Fibroblast of lung (primary cell): ENCODE data around the gene PRPSAP2. TPM values are rescaled to one million over a fixed set of nuclear protein-coding genes. Genes with fewer than 3 reads are reported as not detected.
"Not testable (repeated sequence)": the region's sequence is repeated elsewhere in the genome, so short reads cannot be mapped to it uniquely, and the experiment has no call there.

Experiments used
- DNase-seq, 2 donors: peaks; one replicate each; pipeline versions ENCODE4 v3.0.0 to v3.0.0-alpha.2; 2010; ENCODE audit warnings: low read depth in 2 of 2
- H2AFZ ChIP-seq: 2 replicates; pipeline ENCODE4 v1.5.1; 2012; ENCODE audit warnings: low read length, control low read depth, inconsistent platforms
- H3K27ac ChIP-seq: 2 replicates; pipeline ENCODE4 v1.5.1; 2011; ENCODE audit warnings: low read length, control low read depth; ENCODE audit not compliant: insufficient read depth
- H3K27me3 ChIP-seq: 2 replicates; pipeline ENCODE4 v1.5.1; 2011; ENCODE audit warnings: mild to moderate bottlenecking, low read length; ENCODE audit not compliant: control insufficient read depth, insufficient read depth
- H3K36me3 ChIP-seq: 2 replicates; pipeline ENCODE4 v1.5.1; 2011; ENCODE audit warnings: low read length; ENCODE audit not compliant: control insufficient read depth, insufficient read depth
- H3K4me1 ChIP-seq: 2 replicates; pipeline ENCODE4 v1.5.1; 2011; ENCODE audit warnings: low read length; ENCODE audit not compliant: control insufficient read depth, insufficient read depth; ENCODE audit errors: extremely low read depth
- H3K4me2 ChIP-seq: 2 replicates; pipeline ENCODE4 v1.5.1; 2011; ENCODE audit warnings: low read length, control low read depth; ENCODE audit not compliant: insufficient read depth; ENCODE audit errors: extremely low read depth
- H3K4me3 ChIP-seq, 4 experiments: fragments of 200-600 bp in 1 of 4; sonication (generic) in 1 of 4; replicated peaks in 1 of 4; 2 replicates each; pipeline ENCODE4 v1.5.1; 2011 to 2016; ENCODE audit warnings: low read length in 4 of 4, low read depth in 3 of 4, mild to moderate bottlenecking in 3 of 4, control low read depth in 2 of 4, inconsistent platforms in 1 of 4, mixed read lengths in 1 of 4; ENCODE audit not compliant: insufficient read depth in 1 of 4; ENCODE audit errors: control extremely low read depth in 1 of 4
- H3K79me2 ChIP-seq: 2 replicates; pipeline ENCODE4 v1.5.1; 2012; ENCODE audit warnings: mild to moderate bottlenecking, low read length, inconsistent platforms; ENCODE audit not compliant: control insufficient read depth, insufficient read depth
- H3K9ac ChIP-seq: 2 replicates; pipeline ENCODE4 v1.5.1; 2011; ENCODE audit warnings: mild to moderate bottlenecking, low read length, control low read depth; ENCODE audit not compliant: insufficient read depth
- H3K9me3 ChIP-seq: 2 replicates; pipeline ENCODE4 v1.5.1; 2012; ENCODE audit warnings: low read depth, low read length; ENCODE audit not compliant: control insufficient read depth, insufficient read depth
- H4K20me1 ChIP-seq: 2 replicates; pipeline ENCODE4 v1.5.1; 2011; ENCODE audit warnings: low read length; ENCODE audit not compliant: control insufficient read depth, insufficient read depth; ENCODE audit errors: extremely low read depth
- CTCF ChIP-seq, 2 donors: IDR thresholded peaks in 1 of 2; conservative IDR thresholded peaks in 1 of 2; 1 replicate in 1 of 2; 2 replicates in 1 of 2; pipeline ENCODE4 v1.5.1; 2011 to 2012; ENCODE audit warnings: low read length in 2 of 2, control low read depth in 1 of 2, inconsistent platforms in 1 of 2, low read depth in 1 of 2, mild to moderate bottlenecking in 1 of 2
- EZH2 ChIP-seq: IDR thresholded peaks from 2 replicates; pipeline ENCODE4 v1.5.1; 2012; ENCODE audit warnings: low read length, control low read depth, mild to moderate bottlenecking; ENCODE audit errors: missing control alignments
- polyA plus RNA-seq, 2 donors: library from polyadenylated mRNA; depleted of rRNA in 1 of 2; stranded (reverse) in 1 of 2; unstranded in 1 of 2; fragments of >200 nt; gene quantifications; 2 replicates each; pipeline ENCODE4 v1.2.1, GENCODE V29; 2011 to 2012; ENCODE audit warnings: missing spikeins in 1 of 2
- total RNA-seq: library from RNA; depleted of rRNA; stranded (reverse); fragments of >200 nt; gene quantifications from 2 replicates; pipeline ENCODE4 v1.2.1, GENCODE V29; 2014

PRPSAP2 gene
- total and polyA plus RNA-seq, 2 donors (not counting 1 experiment from before 2014, with no cell fraction given), result 23.1 to 47.4 TPM

GRCh38 chr17:18860161-18860972, 2.4 kb downstream of the PRPSAP2 start:
- peak in 1 of 2 donors; percentile 26 for DNase-seq

GRCh38 chr17:18862011-18862410, 4.1 kb downstream of the PRPSAP2 start:
- no peaks in the 10 kb centered on the region for H4K20me1 ChIP-seq
- no peak for DNase-seq
- TF ChIP-seq EZH2 (no peak), CTCF (conservative IDR thresholded peaks at IDR 0.05 in 1 of 2, IDR thresholded peaks at IDR 0.05 in 1 of 2; ENCODE audit: low read depth in 1 of 2, low read length in 2 of 2) (no peak)

More at GRCh38 chr17:18860161-18860972, 2.4 kb downstream of the PRPSAP2 start:
- H2AFZ ChIP-seq, result no peak overlapping the region
- H3K4me1 ChIP-seq, result peaks cover 2% of the 10 kb centered on the region
- H3K79me2 ChIP-seq, result peaks cover 13% of the 10 kb centered on the region
- H3K36me3 ChIP-seq, result no peaks in the 10 kb centered on the region
- H3K27ac ChIP-seq, result no peak overlapping the region
- no peak overlapping the region for H3K4me2 ChIP-seq
- no peaks in the 10 kb centered on the region for H3K9me3 ChIP-seq
- H3K27me3 ChIP-seq, result no peaks in the 10 kb centered on the region
- no peaks in the 10 kb centered on the region for H4K20me1 ChIP-seq
- TF ChIP-seq CTCF (conservative IDR thresholded peaks at IDR 0.05 in 1 of 2, IDR thresholded peaks at IDR 0.05 in 1 of 2; ENCODE audit: low read depth in 1 of 2, low read length in 2 of 2) (no peak), EZH2 (no peak)
- H3K9ac ChIP-seq, result no peak overlapping the region
- H3K4me3 ChIP-seq, result no peak overlapping the region

GRCh38 chr17:18864996-18865395, 7.1 kb downstream of the PRPSAP2 start:
- H3K27ac ChIP-seq, H2AFZ ChIP-seq, H3K4me2 ChIP-seq, H3K27me3 ChIP-seq, H3K4me3 ChIP-seq, DNase-seq, H3K9me3 ChIP-seq, H3K36me3 ChIP-seq, H4K20me1 ChIP-seq, H3K9ac ChIP-seq, H3K4me1 ChIP-seq: not testable (repeated sequence)
- H3K79me2 ChIP-seq, result peaks cover 10% of the 10 kb centered on the region

More at GRCh38 chr17:18862011-18862410, 4.1 kb downstream of the PRPSAP2 start:
- Histone ChIP-seq H3K27ac (no peak overlapping the region), H3K36me3 (peaks cover 4% of the 10 kb centered on the region), H3K4me1 (no peaks in the 10 kb centered on the region), H3K4me2 (no peak overlapping the region), H2AFZ (no peak overlapping the region), H3K9me3 (no peaks in the 10 kb centered on the region), H3K4me3 (no peak overlapping the region), H3K27me3 (no peaks in the 10 kb centered on the region), H3K9ac (no peak overlapping the region), H3K79me2 (peaks cover 12% of the 10 kb centered on the region)
